ENCODE data around the gene SUSD6.
A peak's percentile ranks its signal among the peaks of the same experiment; 100 is the strongest.

SUSD6 gene

DNA sequence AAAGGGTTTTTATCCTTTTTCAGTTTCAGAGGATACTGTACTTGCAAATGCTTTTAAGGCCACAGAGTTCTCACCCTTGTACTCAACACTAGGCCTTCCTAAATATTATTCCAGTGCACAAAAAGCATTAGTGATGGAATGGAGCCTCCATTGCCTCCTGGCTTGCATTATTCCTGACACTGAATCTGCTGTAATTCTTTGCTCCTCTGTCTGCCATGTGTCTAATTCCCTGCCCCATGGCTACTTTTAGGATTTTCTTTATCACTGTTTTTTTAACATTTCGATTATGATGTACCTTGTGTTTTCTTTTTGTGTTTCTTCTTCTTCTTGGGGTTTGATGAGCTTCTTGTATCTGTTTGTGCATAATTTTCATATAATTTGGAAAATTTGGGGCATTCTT is 29.5 kb downstream of the SUSD6 start:
- TF ChIP-seq, protein P1, sequence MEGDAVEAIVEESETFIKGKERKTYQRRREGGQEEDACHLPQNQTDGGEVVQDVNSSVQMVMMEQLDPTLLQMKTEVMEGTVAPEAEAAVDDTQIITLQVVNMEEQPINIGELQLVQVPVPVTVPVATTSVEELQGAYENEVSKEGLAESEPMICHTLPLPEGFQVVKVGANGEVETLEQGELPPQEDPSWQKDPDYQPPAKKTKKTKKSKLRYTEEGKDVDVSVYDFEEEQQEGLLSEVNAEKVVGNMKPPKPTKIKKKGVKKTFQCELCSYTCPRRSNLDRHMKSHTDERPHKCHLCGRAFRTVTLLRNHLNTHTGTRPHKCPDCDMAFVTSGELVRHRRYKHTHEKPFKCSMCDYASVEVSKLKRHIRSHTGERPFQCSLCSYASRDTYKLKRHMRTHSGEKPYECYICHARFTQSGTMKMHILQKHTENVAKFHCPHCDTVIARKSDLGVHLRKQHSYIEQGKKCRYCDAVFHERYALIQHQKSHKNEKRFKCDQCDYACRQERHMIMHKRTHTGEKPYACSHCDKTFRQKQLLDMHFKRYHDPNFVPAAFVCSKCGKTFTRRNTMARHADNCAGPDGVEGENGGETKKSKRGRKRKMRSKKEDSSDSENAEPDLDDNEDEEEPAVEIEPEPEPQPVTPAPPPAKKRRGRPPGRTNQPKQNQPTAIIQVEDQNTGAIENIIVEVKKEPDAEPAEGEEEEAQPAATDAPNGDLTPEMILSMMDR (conservative IDR thresholded peaks at IDR 0.05): no peak
- TF ChIP-seq ZFX (IDR thresholded peaks at IDR 0.05): no peak
- H3K27ac ChIP-seq: no peak overlapping the region

DNA sequence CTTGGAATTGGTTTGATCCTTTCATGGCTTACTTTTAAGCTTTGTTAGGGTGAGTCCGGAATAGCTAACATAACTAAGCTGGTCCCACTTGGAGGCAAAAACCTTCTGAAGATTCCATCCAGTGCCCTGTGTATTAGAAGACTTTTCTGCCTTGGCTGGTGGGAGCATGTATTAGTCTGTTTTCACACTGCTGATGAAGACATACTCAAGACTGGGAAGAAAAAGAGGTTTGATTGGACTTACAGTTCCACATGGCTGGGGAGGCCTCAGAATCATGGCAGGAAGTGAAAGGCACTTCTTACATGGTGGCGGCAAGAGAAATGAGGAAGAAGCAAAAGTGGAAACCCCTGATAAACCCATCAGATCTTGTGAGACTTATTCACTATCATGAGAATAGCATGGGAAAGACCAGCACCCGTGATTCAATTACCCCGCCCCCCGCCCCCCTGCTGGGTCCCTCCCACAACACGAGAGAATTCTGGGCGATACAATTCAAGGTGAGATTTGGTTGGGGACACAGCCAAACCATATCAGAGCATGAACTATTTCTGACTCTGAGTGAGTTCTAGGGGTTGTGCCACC is 30.9 kb downstream of the SUSD6 start:
- peak overlapping the region; percentile 45 for H3K27ac ChIP-seq

DNA sequence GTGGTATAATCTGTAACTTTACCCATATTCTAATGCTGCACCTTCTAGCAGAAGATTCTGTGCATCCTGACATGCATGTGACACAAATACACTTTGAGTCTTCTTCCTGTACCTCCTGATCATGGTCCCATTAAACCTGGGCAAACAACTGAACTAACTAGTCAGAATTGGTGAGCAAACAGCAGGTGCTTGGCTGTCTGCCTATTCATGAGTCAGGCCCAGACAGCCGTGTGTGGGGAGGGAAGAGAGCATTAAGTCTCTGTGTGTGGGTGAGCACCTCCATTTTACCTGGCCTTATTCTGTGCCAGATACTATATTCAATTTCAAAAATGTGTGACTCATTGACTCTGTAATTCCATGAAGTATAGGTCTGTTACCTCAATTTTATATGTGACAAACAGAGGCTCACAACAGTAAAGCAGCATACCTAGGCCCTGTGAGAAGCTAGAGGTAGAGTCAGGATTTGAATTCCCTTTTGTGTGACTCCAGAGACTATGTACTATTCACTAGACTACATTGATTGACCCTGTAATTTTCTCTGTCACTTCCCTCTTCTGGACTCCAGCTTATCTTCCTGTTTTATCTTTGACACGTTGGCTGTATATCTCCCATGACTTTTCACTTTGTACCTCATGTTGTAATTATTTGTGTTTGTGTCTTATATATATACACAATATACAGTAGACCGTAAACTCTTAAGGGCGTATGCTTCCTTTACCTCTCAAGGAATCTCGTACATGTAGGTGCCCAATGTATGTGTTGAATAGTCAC is 32.2 kb downstream of the SUSD6 start:
- peak overlapping the region; percentile 47 for H3K27ac ChIP-seq
- TF ChIP-seq, protein P1 (conservative IDR thresholded peaks at IDR 0.05): no peak
- no peak for TF ChIP-seq ZFX (IDR thresholded peaks at IDR 0.05)

DNA sequence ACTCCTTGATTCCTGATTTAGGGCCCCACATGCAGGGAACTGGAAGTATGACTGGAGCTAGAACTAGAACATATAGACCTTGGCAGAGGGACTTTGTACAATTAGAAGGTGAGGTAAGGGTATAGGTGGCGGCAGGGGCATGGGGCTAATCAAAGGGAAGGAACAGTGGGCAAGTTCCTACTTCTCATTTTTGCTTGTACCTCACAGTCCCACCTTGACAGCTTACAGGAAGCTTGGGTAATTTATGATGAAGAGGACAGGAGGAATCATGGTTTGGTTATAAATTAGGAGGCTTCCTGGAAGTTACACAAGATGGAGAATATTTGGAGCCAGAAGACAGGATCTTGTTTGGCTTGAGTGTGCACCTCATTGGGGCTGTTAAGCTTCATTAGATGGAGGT is 33.4 kb downstream of the SUSD6 start:
- peak overlapping the region; percentile 47; the same call in 1 of the 2 replicates for H3K27ac ChIP-seq
- TF ChIP-seq, protein P1 (conservative IDR thresholded peaks at IDR 0.05): no peak
- TF ChIP-seq ZFX (IDR thresholded peaks at IDR 0.05): no peak

DNA sequence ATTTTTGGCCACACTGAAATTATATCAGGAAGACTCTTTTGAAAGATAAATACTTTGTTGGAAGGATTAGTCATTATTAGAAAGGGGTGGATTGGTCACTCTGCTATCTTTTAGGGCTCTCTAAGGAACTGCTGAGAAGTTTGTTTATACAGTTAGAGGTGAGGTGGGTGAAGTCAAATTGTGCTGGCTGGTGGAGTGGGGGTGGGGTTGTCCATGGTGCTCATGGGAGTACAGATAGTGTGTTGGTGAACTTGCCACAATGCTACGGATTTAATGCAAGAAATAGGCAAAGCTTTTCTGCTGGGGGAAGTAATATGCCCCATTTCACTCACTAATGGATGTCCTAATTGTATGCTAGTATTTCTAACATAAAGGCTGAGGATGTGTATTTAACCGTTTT is 35.8 kb downstream of the SUSD6 start:
- no peak for TF ChIP-seq ZFX (IDR thresholded peaks at IDR 0.05)
- TF ChIP-seq, protein P1 (conservative IDR thresholded peaks at IDR 0.05): no peak
- peak overlapping the region; percentile 38 for H3K27ac ChIP-seq

DNA sequence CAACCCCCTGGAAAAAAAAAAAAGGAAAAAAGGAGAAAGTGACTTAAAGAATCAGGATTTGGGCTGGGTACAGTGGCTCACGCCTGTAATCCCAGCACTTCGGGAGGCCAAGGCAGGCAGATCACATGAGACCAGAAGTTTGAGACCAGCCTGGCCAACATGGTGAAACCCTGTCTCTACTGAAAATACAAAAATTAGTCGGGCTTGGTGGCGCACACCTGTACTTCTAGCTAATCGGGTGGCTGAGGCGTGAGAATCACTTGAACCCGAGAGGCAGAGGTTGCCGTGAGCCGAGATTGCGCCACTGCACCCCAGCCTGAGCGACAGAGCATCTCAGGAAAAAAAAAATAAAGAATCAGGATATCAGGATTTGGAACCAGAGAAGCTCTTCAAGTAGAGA is 36.2 kb downstream of the SUSD6 start:
- H3K27ac ChIP-seq: peak overlapping the region; percentile 38

DNA sequence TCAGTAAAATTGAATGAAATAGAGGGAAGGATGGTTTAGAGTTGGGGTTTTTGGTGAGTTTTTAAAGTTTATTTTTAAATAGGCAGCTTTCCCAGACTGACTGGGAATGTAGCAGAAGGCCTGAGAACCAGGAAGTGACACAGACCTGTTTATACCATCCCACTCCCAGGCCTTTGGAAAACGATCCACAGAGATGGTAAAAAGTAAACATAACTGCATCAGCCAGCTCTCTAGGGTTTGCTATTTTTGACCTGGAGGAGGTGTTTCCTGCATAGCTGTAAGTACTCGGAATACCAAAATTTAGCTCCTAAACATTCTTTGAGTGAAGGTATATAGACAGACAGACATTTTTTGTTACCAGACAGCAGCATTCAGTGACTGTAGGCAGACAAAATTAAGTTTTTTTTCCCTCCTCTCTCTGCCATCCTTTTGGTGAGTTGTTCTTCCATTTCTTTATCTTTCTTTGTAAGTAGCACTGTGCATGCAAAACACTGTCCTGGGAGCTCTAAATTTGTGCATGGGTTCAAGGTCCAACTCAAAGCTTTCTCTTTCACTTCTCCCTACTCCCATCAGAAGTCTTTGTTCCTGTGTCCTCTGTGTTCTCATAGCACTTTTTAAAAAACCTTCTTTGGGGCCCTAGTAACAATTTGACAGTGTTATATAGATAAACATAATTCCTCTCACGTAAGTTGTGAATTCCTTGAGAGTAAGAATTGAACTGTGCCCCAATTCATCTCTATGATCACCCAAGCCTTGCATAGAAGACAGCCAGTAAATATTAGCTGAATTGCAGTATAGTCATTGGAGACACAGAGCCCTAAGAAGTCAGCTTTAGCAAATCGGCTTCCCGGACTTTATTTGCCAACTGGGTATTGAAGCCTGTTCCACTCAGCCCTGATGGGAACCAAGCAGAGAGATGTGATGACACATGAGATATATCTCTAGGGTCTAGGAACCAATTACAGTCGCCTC is 37.4 kb downstream of the SUSD6 start:
- H3K27ac ChIP-seq: no peak overlapping the region

More for the DNA sequence above, 37.4 kb downstream of the SUSD6 start:
- TF ChIP-seq, protein P1 (conservative IDR thresholded peaks at IDR 0.05): no peak
- TF ChIP-seq ZFX (IDR thresholded peaks at IDR 0.05): no peak
